K562 (cell line): ENCODE data around the gene SUMF1. TPM values are rescaled to one million over a fixed set of nuclear protein-coding genes. Genes with fewer than 3 reads are reported as not detected.
A peak's percentile ranks its signal among the peaks of the same experiment; 100 is the strongest.

Experiments used
- ARHGAP35 ChIP-seq: fragments of 450-650 bp; IDR thresholded peaks from 2 replicates; pipeline ENCODE4 v1.6.1; 2018; ENCODE audit not compliant: partially characterized antibody
- CBFA2T2 ChIP-seq: fragments of 450-650 bp; conservative IDR thresholded peaks from 2 replicates; pipeline ENCODE4 v1.6.1; 2017; ENCODE audit warnings: mild to moderate bottlenecking
- CBX8 ChIP-seq: fragments of 200-600 bp; sonication (generic); IDR thresholded peaks from 2 replicates; pipeline ENCODE4 v1.6.1; 2012; ENCODE audit warnings: borderline replicate concordance, mixed run types, low read depth, mild to moderate bottlenecking, moderate library complexity, mixed read lengths, low read length, control low read depth, inconsistent platforms; ENCODE audit not compliant: poor library complexity, severe bottlenecking; ENCODE audit errors: extremely low read depth
- ELF2 ChIP-seq: fragments of 250-450 bp; sonication (Bioruptor Pico); IDR thresholded peaks from 2 replicates; pipeline ENCODE4 v1.5.0; 2021; ENCODE audit warnings: mild to moderate bottlenecking
- ESRRB ChIP-seq: fragments of 250-450 bp; sonication (Bioruptor Pico); IDR thresholded peaks from 2 replicates; pipeline ENCODE4 v1.5.0; 2020; ENCODE audit warnings: mild to moderate bottlenecking, moderate library complexity, borderline replicate concordance
- KDM4B ChIP-seq, 2 experiments: fragments of 450-650 bp in 1 of 2; sonication (generic) in 1 of 2; IDR thresholded peaks; 2 replicates each; pipeline ENCODE4 v1.6.1; 2016 to 2017; ENCODE audit warnings: borderline replicate concordance in 2 of 2, antibody characterized with exemption in 1 of 2, low read depth in 1 of 2, mild to moderate bottlenecking in 1 of 2
- KLF16 ChIP-seq: IDR thresholded peaks from 2 replicates; pipeline ENCODE4 v1.6.1; 2016; ENCODE audit warnings: antibody characterized with exemption
- MCM3 ChIP-seq: fragments of 450-650 bp; IDR thresholded peaks from 2 replicates; pipeline ENCODE4 v1.6.1; 2016
- NR2F6 ChIP-seq: fragments of 450-650 bp; formaldehyde crosslinking; IDR thresholded peaks from 2 replicates; pipeline ENCODE4 v1.4.0; 2020; ENCODE audit warnings: mild to moderate bottlenecking
- PCBP1 ChIP-seq: fragments of 200-400 bp; formaldehyde crosslinking; IDR thresholded peaks from 2 replicates; pipeline ENCODE4 v1.6.1; 2018; ENCODE audit warnings: mild to moderate bottlenecking, low read depth, low read length; ENCODE audit not compliant: poor library complexity, severe bottlenecking
- PRMT5 ChIP-seq: sonication (generic); formaldehyde crosslinking; IDR thresholded peaks from 2 replicates; pipeline ENCODE4 v1.5.0; 2020; ENCODE audit warnings: missing genetic modification reagents
- SIN3A ChIP-seq, 2 experiments: fragments of 150-350 bp in 1 of 2; IDR thresholded peaks; 2 replicates each; pipeline ENCODE4 v1.6.1; 2011 to 2016; ENCODE audit warnings: borderline replicate concordance in 2 of 2, low read depth in 2 of 2, low read length in 2 of 2, mild to moderate bottlenecking in 2 of 2, moderate library complexity in 2 of 2; ENCODE audit not compliant: control insufficient read depth in 1 of 2
- SOX6 ChIP-seq: fragments of 450-650 bp; IDR thresholded peaks from 2 replicates; pipeline ENCODE4 v1.6.1; 2014; ENCODE audit warnings: mild to moderate bottlenecking
- TBP ChIP-seq: optimal IDR thresholded peaks from 2 replicates; pipeline ENCODE3; 2011; ENCODE audit warnings: low read depth, low read length, improper control_type of control experiment
- TCFL5 ChIP-seq: fragments of 250-450 bp; sonication (Bioruptor Pico); conservative IDR thresholded peaks from 2 replicates; pipeline ENCODE4 v1.6.1; 2021; ENCODE audit warnings: mild to moderate bottlenecking, moderate library complexity, matching md5 sums
- ZNF12 ChIP-seq: sonication (generic); formaldehyde crosslinking; IDR thresholded peaks from 2 replicates; pipeline ENCODE4 v1.4.0; 2020; ENCODE audit warnings: mild to moderate bottlenecking, missing genetic modification reagents
- ZNF134 ChIP-seq: fragments of 250-450 bp; sonication (Bioruptor Pico); conservative IDR thresholded peaks from 2 replicates; pipeline ENCODE4 v1.4.0; 2020
- ZNF586 ChIP-seq: fragments of 450-650 bp; formaldehyde crosslinking; conservative IDR thresholded peaks from 2 replicates; pipeline ENCODE4 v1.4.0; 2020; ENCODE audit warnings: mild to moderate bottlenecking, moderate library complexity
- ZNF766 ChIP-seq: fragments of 200-800 bp; sonication (Bioruptor generic); conservative IDR thresholded peaks from 2 replicates; pipeline ENCODE4 v1.6.1; 2016; ENCODE audit warnings: missing genetic modification characterization, missing compliant biosample characterization
- polyA plus RNA-seq, 8 experiments: library from polyadenylated mRNA; depleted of rRNA in 4 of 8; stranded (reverse) in 5 of 8; unstranded in 3 of 8; fragments of >200 nt; fragmentation: Nextera tagmentation in 2 of 8; fragmentation: Illumina TruSeq in 1 of 8; extraction: Ambion mirVana in 2 of 8; extraction: Trizol in 1 of 8; gene quantifications; 2 replicates each; pipeline versions ENCODE4 v1.2.1 to v1.2.3, GENCODE V29; 2011 to 2014; ENCODE audit warnings: inconsistent platforms in 1 of 8, missing spikeins in 1 of 8
- total RNA-seq, 7 experiments: library from RNA; depleted of rRNA in 6 of 7; stranded (reverse); fragments of >200 nt in 6 of 7; fragmentation: Illumina TruSeq in 2 of 7; extraction: Trizol in 2 of 7; gene quantifications; 2 replicates each; pipeline versions ENCODE4 v1.2.1 to v1.2.3, GENCODE V29; 2011 to 2021; ENCODE audit warnings: low replicate concordance in 1 of 7
- TF ChIP-seq, protein P1 (sequence below), 2 experiments: fragments of 450-650 bp; IDR thresholded peaks; 2 replicates each; pipeline ENCODE4 v1.6.1; 2018; ENCODE audit warnings: mild to moderate bottlenecking in 2 of 2, low read depth in 1 of 2; ENCODE audit not compliant: partially characterized antibody in 2 of 2
- TF ChIP-seq, protein P2 (sequence below): fragments of 450-650 bp; formaldehyde crosslinking; IDR thresholded peaks from 2 replicates; pipeline ENCODE4 v1.4.0; 2020; ENCODE audit warnings: mild to moderate bottlenecking, moderate library complexity
- TF ChIP-seq, protein P3 (sequence below): fragments of 250-450 bp; sonication (Bioruptor Pico); IDR thresholded peaks from 2 replicates; pipeline ENCODE4 v1.5.1; 2021; ENCODE audit warnings: mild to moderate bottlenecking

The SUMF1 gene
- total and polyA plus RNA-seq, 9 of the 15 experiments (the other 6 are each of a cell fraction or from before 2014, with no cell fraction given): 1.3 to 7.4 (median 4.2) TPM

DNA sequence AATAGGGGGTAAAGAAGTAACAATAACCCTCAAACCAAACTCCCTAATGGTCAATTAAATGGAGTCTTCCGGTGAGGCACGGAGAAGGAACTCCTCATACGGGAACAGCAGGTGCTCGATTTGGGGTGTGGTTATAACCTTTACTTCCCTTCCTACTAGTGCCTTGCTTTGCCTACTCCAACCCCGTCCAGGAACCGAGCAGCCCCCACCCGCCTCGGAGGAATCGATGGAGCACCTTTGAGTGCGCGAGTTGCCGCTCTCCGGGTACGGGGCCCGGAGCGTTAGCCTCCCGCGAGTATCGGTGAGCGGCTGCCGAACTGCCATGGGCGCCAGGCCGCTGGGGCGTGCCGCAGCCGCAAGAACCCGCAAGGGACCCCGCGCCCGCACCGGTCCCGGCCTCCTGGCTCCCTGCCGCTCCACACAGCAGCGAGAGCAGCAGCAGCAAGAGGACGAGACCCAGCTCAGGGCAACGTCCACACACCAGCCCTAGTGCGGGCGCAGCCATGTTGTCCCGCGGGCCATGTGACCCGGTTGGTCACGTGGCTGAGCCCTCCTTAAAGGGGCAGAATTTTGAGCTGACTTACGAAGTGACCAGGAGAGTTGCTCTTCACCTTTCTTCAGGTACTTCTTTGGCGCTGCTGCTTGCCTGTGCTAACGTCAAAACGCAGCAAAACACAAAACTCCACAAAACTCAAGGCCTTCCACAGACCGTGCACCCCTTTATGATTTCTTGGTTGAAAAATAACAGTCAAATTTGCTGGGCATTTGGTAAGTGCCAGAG lies at the start of gene SUMF1 (continued):
- no peak for TF ChIP-seq KLF16
- peak; percentile 98 for TF ChIP-seq CBFA2T2
- TF ChIP-seq, protein P1, sequence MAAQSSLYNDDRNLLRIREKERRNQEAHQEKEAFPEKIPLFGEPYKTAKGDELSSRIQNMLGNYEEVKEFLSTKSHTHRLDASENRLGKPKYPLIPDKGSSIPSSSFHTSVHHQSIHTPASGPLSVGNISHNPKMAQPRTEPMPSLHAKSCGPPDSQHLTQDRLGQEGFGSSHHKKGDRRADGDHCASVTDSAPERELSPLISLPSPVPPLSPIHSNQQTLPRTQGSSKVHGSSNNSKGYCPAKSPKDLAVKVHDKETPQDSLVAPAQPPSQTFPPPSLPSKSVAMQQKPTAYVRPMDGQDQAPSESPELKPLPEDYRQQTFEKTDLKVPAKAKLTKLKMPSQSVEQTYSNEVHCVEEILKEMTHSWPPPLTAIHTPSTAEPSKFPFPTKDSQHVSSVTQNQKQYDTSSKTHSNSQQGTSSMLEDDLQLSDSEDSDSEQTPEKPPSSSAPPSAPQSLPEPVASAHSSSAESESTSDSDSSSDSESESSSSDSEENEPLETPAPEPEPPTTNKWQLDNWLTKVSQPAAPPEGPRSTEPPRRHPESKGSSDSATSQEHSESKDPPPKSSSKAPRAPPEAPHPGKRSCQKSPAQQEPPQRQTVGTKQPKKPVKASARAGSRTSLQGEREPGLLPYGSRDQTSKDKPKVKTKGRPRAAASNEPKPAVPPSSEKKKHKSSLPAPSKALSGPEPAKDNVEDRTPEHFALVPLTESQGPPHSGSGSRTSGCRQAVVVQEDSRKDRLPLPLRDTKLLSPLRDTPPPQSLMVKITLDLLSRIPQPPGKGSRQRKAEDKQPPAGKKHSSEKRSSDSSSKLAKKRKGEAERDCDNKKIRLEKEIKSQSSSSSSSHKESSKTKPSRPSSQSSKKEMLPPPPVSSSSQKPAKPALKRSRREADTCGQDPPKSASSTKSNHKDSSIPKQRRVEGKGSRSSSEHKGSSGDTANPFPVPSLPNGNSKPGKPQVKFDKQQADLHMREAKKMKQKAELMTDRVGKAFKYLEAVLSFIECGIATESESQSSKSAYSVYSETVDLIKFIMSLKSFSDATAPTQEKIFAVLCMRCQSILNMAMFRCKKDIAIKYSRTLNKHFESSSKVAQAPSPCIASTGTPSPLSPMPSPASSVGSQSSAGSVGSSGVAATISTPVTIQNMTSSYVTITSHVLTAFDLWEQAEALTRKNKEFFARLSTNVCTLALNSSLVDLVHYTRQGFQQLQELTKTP (IDR thresholded peaks at IDR 0.05; ENCODE audit: low read depth in 1 of 2, partially characterized antibody in 2 of 2): peak in 1 of 2 experiments; percentile 92
- TF ChIP-seq, protein P2, sequence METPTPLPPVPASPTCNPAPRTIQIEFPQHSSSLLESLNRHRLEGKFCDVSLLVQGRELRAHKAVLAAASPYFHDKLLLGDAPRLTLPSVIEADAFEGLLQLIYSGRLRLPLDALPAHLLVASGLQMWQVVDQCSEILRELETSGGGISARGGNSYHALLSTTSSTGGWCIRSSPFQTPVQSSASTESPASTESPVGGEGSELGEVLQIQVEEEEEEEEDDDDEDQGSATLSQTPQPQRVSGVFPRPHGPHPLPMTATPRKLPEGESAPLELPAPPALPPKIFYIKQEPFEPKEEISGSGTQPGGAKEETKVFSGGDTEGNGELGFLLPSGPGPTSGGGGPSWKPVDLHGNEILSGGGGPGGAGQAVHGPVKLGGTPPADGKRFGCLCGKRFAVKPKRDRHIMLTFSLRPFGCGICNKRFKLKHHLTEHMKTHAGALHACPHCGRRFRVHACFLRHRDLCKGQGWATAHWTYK (CRISPR knock-in tag): peak; percentile 87
- TF ChIP-seq ZNF586: no peak
- TF ChIP-seq ZNF134: no peak
- peak in 1 of 2 experiments; percentile 96; a peak in 2 of 4 replicates for TF ChIP-seq KDM4B (IDR thresholded peaks at IDR 0.05; ENCODE audit: borderline replicate concordance in 2 of 2, low read depth in 1 of 2)
- peak; percentile 64 for TF ChIP-seq PCBP1
- TF ChIP-seq CBX8: no peak
- TF ChIP-seq, protein P3, sequence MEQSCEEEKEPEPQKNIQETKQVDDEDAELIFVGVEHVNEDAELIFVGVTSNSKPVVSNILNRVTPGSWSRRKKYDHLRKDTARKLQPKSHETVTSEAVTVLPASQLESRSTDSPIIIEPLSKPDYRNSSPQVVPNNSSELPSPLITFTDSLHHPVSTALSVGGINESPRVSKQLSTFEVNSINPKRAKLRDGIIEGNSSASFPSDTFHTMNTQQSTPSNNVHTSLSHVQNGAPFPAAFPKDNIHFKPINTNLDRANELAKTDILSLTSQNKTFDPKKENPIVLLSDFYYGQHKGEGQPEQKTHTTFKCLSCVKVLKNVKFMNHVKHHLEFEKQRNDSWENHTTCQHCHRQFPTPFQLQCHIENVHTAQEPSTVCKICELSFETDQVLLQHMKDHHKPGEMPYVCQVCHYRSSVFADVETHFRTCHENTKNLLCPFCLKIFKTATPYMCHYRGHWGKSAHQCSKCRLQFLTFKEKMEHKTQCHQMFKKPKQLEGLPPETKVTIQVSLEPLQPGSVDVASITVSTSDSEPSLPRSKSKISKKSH (CRISPR knock-in tag): no peak
- no peak for TF ChIP-seq TCFL5 (CRISPR knock-in tag)
- TF ChIP-seq ESRRB (CRISPR knock-in tag): no peak
- TF ChIP-seq ARHGAP35: no peak
- peak; percentile 83 for TF ChIP-seq ZNF766 (CRISPR knock-in tag)
- 0 out of 2 replicates have a peak, but pooled peaks have one; percentile 48 for TF ChIP-seq ELF2 (CRISPR knock-in tag)
- peak; percentile 97 for TF ChIP-seq TBP
- peak; percentile 38 for TF ChIP-seq SOX6
- no peak for TF ChIP-seq NR2F6 (CRISPR knock-in tag)
- TF ChIP-seq ZNF12: no peak
- TF ChIP-seq PRMT5 (CRISPR knock-in tag): no peak
- no peak for TF ChIP-seq MCM3
- TF ChIP-seq SIN3A (IDR thresholded peaks at IDR 0.05; ENCODE audit: borderline replicate concordance in 2 of 2, control insufficient read depth in 1 of 2, low read depth in 2 of 2, low read length in 2 of 2): peak; percentile 76 to 99; a peak in 3 of 4 replicates
